HG02642 (cell line): ENCODE data around the gene RPL13.

Source experiments
- ATAC-seq: cut with Tn5 transposase; IDR thresholded peaks from one replicate; pipeline ENCODE4 v1.9.1; 2021; ENCODE audit warnings: mild to moderate bottlenecking; ENCODE audit not compliant: unreplicated experiment, poor library complexity

Gene RPL13

GRCh38 chr16:89613231-89613953 is 52.9 kb downstream of the RPL13 start, which contains the start of gene DPEP1:
DPEP1 (plus strand) TSS chr16:89613642; CDS start chr16:89630411, 16,769 bp downstream.
- no peak for ATAC-seq

GRCh38 chr16:89613954-89614459 is 53.5 kb downstream of the RPL13 start:
- ATAC-seq, result no peak
